Muscle layer of duodenum (tissue), 2 donors: Measurements from ENCODE around the gene ZNF121.
A peak's percentile ranks its signal among the peaks of the same experiment; 100 is the strongest.

Experiments
- H3K27ac ChIP-seq: one replicate; pipeline ENCODE4 v1.7.0; 2013; ENCODE audit warnings: mild to moderate bottlenecking, low read length
- H3K27me3 ChIP-seq: one replicate; pipeline ENCODE4 v1.7.0; 2013; ENCODE audit warnings: low read depth, mild to moderate bottlenecking, control low read depth, low read length
- H3K36me3 ChIP-seq, 2 donors: one replicate each; pipeline ENCODE4 v1.7.0; 2013; ENCODE audit warnings: low read length in 2 of 2, control low read depth in 1 of 2, mild to moderate bottlenecking in 1 of 2; ENCODE audit not compliant: insufficient read depth in 2 of 2, control insufficient read depth in 1 of 2
- H3K4me1 ChIP-seq, 2 donors: one replicate each; pipeline ENCODE4 v1.7.0; 2013; ENCODE audit warnings: low read length in 2 of 2, mild to moderate bottlenecking in 2 of 2, control low read depth in 1 of 2, moderate library complexity in 1 of 2; ENCODE audit not compliant: insufficient read depth in 2 of 2, control insufficient read depth in 1 of 2
- H3K4me3 ChIP-seq, 2 donors: one replicate each; pipeline ENCODE4 v1.7.0; 2013; ENCODE audit warnings: low read length in 2 of 2, low read depth in 1 of 2, mild to moderate bottlenecking in 1 of 2
- H3K9me3 ChIP-seq, 2 donors: one replicate each; pipeline ENCODE4 v1.7.0; 2013; ENCODE audit warnings: low read length in 2 of 2, control low read depth in 1 of 2, mild to moderate bottlenecking in 1 of 2; ENCODE audit not compliant: control insufficient read depth in 1 of 2
- donor health status: healthy.

The ZNF121 gene

DNA sequence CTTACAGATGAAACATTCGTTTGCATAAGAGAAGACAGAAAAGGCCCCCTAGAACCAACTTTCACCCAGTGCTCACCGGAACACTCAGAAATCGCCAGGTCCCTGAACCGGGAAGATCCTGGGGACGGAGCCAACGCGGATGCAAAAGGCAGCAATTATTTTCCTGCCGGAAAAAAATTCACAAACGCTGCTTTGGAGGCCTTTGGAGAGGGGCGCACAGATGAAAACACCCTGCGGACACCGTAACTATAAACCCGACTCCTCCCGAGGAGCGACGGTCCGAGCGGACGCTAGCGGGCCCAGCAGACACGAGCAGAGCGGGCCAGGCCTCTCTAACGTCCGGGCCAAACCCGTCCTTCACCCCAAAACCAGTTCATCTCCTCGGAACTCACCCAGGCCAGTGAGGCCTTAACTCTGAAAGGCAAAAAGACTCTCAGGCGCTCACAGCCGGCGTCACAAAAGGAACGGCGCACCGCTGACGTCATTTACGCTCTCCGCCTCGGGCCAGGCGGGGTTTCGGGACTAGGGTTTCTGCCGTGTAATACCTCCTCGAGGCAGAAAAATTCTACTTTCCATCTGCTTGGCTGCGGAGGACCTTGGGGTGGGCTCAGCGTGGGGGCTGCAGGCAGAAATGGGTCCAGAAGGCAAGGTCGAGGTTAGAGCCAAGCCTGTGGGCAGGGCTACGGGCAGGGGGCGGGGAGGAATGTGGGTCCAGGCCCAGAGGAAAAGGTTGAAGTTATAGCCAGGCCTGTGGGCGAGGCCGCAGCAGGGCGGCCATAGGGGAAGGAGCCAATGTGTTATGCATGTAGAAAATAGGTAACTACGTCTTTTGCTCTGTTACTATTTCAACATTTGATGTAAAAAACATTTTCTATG is 45.9 kb downstream of the ZNF121 start, which contains the start of gene ZNF426:
TSS of gene ZNF426 (minus strand) at position 463 of the 876 bp plus-strand sequence. CDS start 2,413 bp downstream, outside the sequence.
- H3K27me3 ChIP-seq = no peaks in the 10 kb centered on the region
- H3K4me1 ChIP-seq = peaks cover 0 to 14% of the 10 kb centered on the region in 2 donors
- peaks cover 9 to 28% of the 10 kb centered on the region in 2 donors for H3K9me3 ChIP-seq
- H3K36me3 ChIP-seq = peaks cover 22 to 33% of the 10 kb centered on the region in 2 donors
- H3K4me3 ChIP-seq = peak within 1 kb of the TSS; percentile 87 to 95
- H3K27ac ChIP-seq = peak within 1 kb of the TSS; percentile 89

DNA sequence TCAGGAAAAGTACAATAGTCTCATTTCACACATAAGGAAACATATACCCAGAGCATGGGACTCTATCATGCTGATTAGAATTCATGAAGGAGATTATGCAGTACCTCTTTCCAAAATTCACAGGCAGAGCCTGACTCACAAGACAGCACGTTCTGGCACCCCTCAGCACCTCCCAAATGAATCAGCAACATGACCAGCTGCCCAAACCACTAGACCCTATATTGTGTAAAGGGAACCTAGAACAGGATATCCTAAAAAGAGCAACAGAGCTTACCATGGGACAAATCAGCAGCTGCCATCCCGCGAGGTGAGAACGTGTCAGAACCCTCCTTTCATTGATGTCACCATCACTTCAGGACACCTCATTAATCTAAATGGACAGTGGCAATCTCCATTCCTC is 48.4 kb downstream of the ZNF121 start:
- Histone ChIP-seq H3K27ac (no peak overlapping the region), H3K4me3 (peak overlapping the region in 1 of 2 donors; percentile 57), H3K4me1 (peaks cover 0 to 14% of the 10 kb centered on the region in 2 donors), H3K36me3 (peaks cover 44 to 58% of the 10 kb centered on the region in 2 donors), H3K27me3 (no peaks in the 10 kb centered on the region), H3K9me3 (peaks cover 27 to 53% of the 10 kb centered on the region in 2 donors)

DNA sequence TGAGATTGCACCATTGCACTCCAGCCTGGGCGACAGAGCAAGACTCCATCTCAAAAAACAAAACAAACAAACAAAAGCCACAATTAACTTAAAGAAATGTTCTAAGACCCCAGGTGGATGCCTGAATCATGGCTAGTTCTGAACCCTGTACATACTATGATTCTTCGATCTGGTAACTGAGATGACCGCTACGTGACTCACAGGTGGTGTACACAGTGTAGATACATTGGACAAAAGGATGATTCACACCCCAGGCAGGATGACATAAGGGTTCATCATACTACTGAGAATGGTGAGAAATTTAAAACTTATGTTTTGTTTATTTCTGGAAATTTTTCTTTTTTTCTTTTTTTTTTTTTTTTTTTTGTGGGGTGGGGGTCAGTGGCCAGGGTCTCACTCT is 52.4 kb downstream of the ZNF121 start:
- Histone ChIP-seq H3K4me3 (peak overlapping the region in 1 of 2 donors; percentile 57), H3K4me1 (no peaks in the 10 kb centered on the region), H3K27me3 (no peaks in the 10 kb centered on the region), H3K27ac (no peak overlapping the region), H3K9me3 (peaks cover 58 to 87% of the 10 kb centered on the region in 2 donors), H3K36me3 (peaks cover 78 to 98% of the 10 kb centered on the region in 2 donors)

DNA sequence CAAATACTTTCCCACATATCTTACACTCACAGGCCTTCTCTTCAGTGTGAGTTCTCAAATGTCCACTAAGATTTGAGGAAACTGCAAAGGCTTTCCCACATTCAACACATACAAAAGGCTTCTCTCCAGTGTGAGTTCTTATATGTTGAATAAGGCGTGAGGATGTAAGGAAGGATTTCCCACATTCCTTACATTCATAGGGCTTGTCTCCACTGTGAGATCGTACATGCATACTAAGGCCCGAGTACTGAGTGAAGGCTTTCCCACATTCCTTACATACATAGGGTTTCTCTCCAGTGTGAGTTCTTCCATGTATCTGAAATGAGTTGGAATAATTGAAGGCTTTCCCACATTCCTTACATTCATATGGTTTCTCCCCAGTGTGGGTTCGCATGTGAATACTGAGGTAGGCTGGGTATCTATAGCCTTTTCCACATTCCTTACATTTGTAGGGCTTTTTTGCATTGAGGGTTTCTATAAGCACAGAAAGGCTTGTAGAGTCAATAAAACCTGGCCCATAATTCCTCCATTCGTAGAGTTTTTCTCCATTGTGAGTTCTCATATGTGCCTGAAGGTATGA is 55.5 kb downstream of the ZNF121 start:
- peaks cover 69 to 91% of the 10 kb centered on the region in 2 donors for H3K36me3 ChIP-seq
- H3K4me1 ChIP-seq = no peaks in the 10 kb centered on the region
- no peak overlapping the region for H3K27ac ChIP-seq
- H3K9me3 ChIP-seq = peaks cover 71 to 89% of the 10 kb centered on the region in 2 donors
- no peaks in the 10 kb centered on the region for H3K27me3 ChIP-seq
- H3K4me3 ChIP-seq = peak overlapping the region; percentile 40 to 57

DNA sequence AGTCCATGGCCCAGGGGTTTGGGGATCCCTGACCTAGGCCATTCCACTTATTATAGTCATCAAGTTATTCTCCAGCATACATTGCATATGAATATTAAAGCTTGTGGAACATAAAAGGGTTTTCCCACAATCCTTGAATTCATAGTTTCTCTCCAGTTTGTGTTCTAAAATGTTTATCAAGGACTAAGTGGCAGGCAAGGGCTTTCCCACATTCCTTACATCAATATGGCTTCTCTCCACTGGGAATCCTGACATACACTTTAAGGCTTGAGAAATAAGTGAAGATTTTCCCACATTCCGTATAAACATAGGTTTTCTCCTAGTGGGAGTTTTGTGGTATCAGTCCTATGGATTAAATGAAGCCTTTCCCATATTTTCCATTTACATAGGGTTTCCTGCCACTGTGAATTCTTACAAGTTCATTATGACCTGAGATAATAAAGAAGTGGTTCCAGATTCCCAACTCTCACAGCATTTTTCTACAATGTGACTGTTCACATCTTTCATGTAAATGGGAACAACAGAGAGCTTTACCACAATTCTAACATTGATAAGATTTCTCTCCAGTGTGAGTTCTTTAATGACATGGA is 60.3 kb downstream of the ZNF121 start:
- peak overlapping the region; percentile 23 to 56 for H3K4me3 ChIP-seq
- H3K27ac ChIP-seq = no peak overlapping the region
- H3K9me3 ChIP-seq = peaks cover 59 to 86% of the 10 kb centered on the region in 2 donors
- peaks cover 28 to 51% of the 10 kb centered on the region in 2 donors for H3K36me3 ChIP-seq
- no peaks in the 10 kb centered on the region for H3K27me3 ChIP-seq
- no peaks in the 10 kb centered on the region for H3K4me1 ChIP-seq
